Kidney (tissue), 14 donors: ENCODE measurements around the gene HLA-DQB2. TPM values are rescaled to one million over a fixed set of nuclear protein-coding genes. Genes with fewer than 3 reads are reported as not detected.

Source experiments
- DNase-seq, 5 donors: peaks; one replicate each; pipeline ENCODE4 v3.0.0-alpha.2; 2013 to 2020
- FAIRE-seq: peaks from 2 replicates; lab custom pipeline; 2012; peaks lifted over from hg19 to GRCh38; lab: Jason Lieb, UNC
- H3K27ac ChIP-seq, 2 donors: one replicate each; pipeline ENCODE4 v1.7.0; 2013; ENCODE audit warnings: low read depth in 2 of 2, low read length in 2 of 2, inconsistent platforms in 1 of 2
- H3K27me3 ChIP-seq: one replicate; pipeline ENCODE4 v1.7.1; 2013; ENCODE audit warnings: low read length, inconsistent platforms; ENCODE audit not compliant: control insufficient read depth, insufficient read depth
- H3K36me3 ChIP-seq, 3 donors: one replicate each; pipeline versions ENCODE4 v1.7.0 to v1.7.1; 2013; ENCODE audit warnings: low read length in 3 of 3, control low read depth in 1 of 3, inconsistent platforms in 1 of 3; ENCODE audit not compliant: insufficient read depth in 3 of 3, control insufficient read depth in 2 of 3
- H3K4me1 ChIP-seq, 3 donors: one replicate each; pipeline versions ENCODE4 v1.7.0 to v1.7.1; 2013; ENCODE audit warnings: low read length in 3 of 3, inconsistent platforms in 1 of 3, low read depth in 1 of 3; ENCODE audit not compliant: control insufficient read depth in 2 of 3, insufficient read depth in 2 of 3
- H3K4me3 ChIP-seq, 3 donors: one replicate each; pipeline versions ENCODE4 v1.7.0 to v1.8.1; 2013; ENCODE audit warnings: low read length in 3 of 3, control low read depth in 1 of 3, inconsistent platforms in 1 of 3
- H3K9ac ChIP-seq, 3 donors: one replicate each; pipeline versions ENCODE4 v1.7.0 to v1.7.1; 2013; ENCODE audit warnings: low read length in 3 of 3, control low read depth in 1 of 3, inconsistent platforms in 1 of 3
- H3K9me3 ChIP-seq, 3 donors: one replicate each; pipeline versions ENCODE4 v1.7.0 to v1.7.1; 2013; ENCODE audit warnings: low read length in 3 of 3, control low read depth in 1 of 3, inconsistent platforms in 1 of 3; ENCODE audit not compliant: control insufficient read depth in 2 of 3, insufficient read depth in 1 of 3
- intact Hi-C: fragments of 100-400 bp; cut with DNase I; formaldehyde crosslinking; loops from one replicate; pipeline ENCODE4 v1.11.1; 2022
- polyA plus RNA-seq: library from polyadenylated mRNA; stranded (reverse); fragments of 350-450 nt; fragmentation: Illumina TruSeq; extraction: RNeasy Lipid Tissue Mini Kit (QIAGEN cat#74804); gene quantifications from one replicate; pipeline ENCODE4 v1.2.3, GENCODE V29; 2014; ENCODE audit warnings: low read depth, low replicate concordance; ENCODE audit not compliant: insufficient read depth
- total RNA-seq: library from RNA; stranded (reverse); fragmentation: NEBNext Ultra II Directional; extraction: Animal tissue kit (Norgen Biotek cat#: 25700); gene quantifications from one replicate; pipeline ENCODE4 v1.2.1, GENCODE V29; 2021
- TF ChIP-seq, protein P1 (sequence below): IDR thresholded peaks from 3 replicates; pipeline ENCODE4 v1.5.1; 2012; ENCODE audit warnings: mild to moderate bottlenecking, moderate library complexity, borderline replicate concordance; ENCODE audit not compliant: insufficient read depth; ENCODE audit errors: extremely low read depth
- donor health status: control.
- donor health status: control.
- donor health status: control.
- donor health status: control.
- donor health status: control.
- donor health status: DM: yes; HTN: yes; CAD: no.
- donor health status: Normal renal cell carcinoma (clear cell type).

HLA-DQB2 gene
- total and polyA plus RNA-seq, 2 donors from 2014 or later, result 1.7 to 15.1 TPM

DNA sequence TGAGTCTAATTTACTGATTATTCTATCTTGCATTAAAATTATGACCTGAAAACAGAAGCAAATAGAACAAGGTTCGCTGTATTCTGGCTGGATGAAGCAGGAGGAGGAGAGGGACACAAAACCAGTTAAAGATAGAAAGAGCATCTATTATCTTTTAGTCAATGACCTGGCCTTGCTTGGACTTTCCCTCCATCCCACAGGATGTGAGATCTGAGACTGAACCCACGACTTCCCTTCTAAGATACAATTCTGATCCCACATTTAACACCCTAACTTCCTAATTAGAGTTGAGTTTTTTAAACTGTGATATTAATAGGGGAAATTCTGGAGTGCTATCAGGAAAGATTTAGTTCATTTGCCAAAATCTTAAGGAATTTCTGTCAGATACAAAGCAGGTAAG lies 25.2 kb downstream of the HLA-DQB2 start:
- intact Hi-C loops, result no loop called here
- FAIRE-seq, result no peak

DNA sequence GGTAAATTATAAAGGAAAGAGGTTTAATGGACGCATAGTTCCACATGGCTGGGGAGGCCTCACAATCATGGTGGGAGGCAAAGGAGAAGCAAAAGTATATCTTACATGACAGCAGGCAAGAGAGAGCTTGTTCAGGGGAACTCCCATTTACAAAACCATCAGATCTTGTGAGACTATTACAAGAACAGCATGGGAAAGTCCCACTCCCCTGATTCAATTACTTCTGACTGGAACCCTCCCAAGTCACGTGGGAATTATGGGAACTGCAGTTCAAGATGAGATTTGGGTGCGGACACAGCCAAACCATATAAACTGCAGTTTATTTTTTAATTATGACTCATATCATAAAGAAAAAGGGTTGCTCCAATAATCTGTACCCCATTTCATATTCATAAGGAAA lies 44.5 kb downstream of the HLA-DQB2 start:
- no peaks in the 10 kb centered on the region for H3K36me3 ChIP-seq
- intact Hi-C loops, result no loop called here
- H3K4me1 ChIP-seq, result no peaks in the 10 kb centered on the region
- H3K27ac ChIP-seq, result no peak overlapping the region
- H3K9me3 ChIP-seq, result no peaks in the 10 kb centered on the region
- no peaks in the 10 kb centered on the region for H3K27me3 ChIP-seq
- no peak overlapping the region for H3K4me3 ChIP-seq
- H3K9ac ChIP-seq, result no peak overlapping the region
- TF ChIP-seq, protein P1, sequence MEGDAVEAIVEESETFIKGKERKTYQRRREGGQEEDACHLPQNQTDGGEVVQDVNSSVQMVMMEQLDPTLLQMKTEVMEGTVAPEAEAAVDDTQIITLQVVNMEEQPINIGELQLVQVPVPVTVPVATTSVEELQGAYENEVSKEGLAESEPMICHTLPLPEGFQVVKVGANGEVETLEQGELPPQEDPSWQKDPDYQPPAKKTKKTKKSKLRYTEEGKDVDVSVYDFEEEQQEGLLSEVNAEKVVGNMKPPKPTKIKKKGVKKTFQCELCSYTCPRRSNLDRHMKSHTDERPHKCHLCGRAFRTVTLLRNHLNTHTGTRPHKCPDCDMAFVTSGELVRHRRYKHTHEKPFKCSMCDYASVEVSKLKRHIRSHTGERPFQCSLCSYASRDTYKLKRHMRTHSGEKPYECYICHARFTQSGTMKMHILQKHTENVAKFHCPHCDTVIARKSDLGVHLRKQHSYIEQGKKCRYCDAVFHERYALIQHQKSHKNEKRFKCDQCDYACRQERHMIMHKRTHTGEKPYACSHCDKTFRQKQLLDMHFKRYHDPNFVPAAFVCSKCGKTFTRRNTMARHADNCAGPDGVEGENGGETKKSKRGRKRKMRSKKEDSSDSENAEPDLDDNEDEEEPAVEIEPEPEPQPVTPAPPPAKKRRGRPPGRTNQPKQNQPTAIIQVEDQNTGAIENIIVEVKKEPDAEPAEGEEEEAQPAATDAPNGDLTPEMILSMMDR, result no peak
- no peak for FAIRE-seq
- no peak for DNase-seq

More for the DNA sequence above, 25.2 kb downstream of the HLA-DQB2 start:
- H3K4me1 ChIP-seq, result no peaks in the 10 kb centered on the region
- H3K27me3 ChIP-seq, result no peaks in the 10 kb centered on the region
- H3K4me3 ChIP-seq, result no peak overlapping the region
- TF ChIP-seq, protein P1, result no peak
- no peak overlapping the region for H3K9ac ChIP-seq
- no peaks in the 10 kb centered on the region for H3K9me3 ChIP-seq
- no peak for DNase-seq
- no peak overlapping the region for H3K27ac ChIP-seq
- no peaks in the 10 kb centered on the region for H3K36me3 ChIP-seq

DNA sequence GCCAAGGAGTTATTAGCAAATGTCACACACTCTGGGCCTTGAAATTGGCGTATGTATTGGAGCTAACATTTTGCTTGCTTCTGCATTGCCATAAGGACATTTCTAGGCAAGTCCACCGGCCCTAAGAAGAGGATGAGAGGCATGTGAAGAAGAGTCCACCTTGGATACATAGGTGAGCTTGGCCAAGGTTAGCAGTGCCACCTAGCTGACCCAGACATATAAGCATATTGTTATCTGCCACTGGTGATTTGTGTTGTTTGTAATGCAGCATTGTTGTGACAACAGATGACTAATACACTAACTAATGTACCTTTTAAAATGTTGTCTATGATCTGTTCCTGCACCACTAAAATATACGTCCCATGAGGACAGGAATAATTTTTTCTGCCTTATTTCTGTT lies 46.9 kb downstream of the HLA-DQB2 start:
- Histone ChIP-seq H3K27ac (no peak overlapping the region), H3K4me1 (no peaks in the 10 kb centered on the region), H3K27me3 (no peaks in the 10 kb centered on the region), H3K9ac (no peak overlapping the region), H3K9me3 (no peaks in the 10 kb centered on the region), H3K4me3 (no peak overlapping the region), H3K36me3 (no peaks in the 10 kb centered on the region)
- TF ChIP-seq, protein P1, result no peak
- DNase-seq (no peak), FAIRE-seq (no peak)
- intact Hi-C loops, result no loop called here

DNA sequence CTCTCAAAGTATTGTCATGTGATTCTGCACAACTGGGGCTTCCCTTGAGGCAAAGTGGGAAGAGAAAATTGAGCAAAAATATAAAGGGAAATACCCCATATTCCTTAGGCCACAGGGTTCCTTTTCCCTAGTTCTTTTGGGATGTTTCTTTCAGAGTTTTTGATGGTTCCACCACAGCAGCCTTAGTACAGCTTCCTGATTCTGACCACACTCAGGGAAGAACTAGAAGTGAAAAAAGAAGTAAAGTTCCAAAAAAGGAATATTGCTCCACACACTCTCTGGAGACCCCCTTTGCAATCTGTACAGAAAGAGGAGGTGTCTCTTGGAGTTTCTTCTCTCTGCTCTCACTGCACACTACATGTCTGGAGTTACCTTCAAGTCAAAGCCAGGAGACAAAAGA lies 50.1 kb downstream of the HLA-DQB2 start:
- DNase-seq, result no peak
- Histone ChIP-seq H3K36me3 (no peaks in the 10 kb centered on the region), H3K27ac (no peak overlapping the region), H3K9me3 (no peaks in the 10 kb centered on the region), H3K4me1 (no peaks in the 10 kb centered on the region), H3K4me3 (no peak overlapping the region), H3K27me3 (no peaks in the 10 kb centered on the region), H3K9ac (no peak overlapping the region)
- TF ChIP-seq, protein P1, result no peak
- intact Hi-C loops, result no loop called here
- FAIRE-seq, result no peak
